Parathyroid adenoma (tissue), 2 donors: ENCODE data around the gene OR10C1.

Source experiments
- H2AFZ ChIP-seq: fragments of 300-600 bp; sonication (generic); one replicate; pipeline ENCODE4 v1.7.0; 2017; ENCODE audit warnings: antibody characterized with exemption, mild to moderate bottlenecking
- H3K27ac ChIP-seq: fragments of 300-600 bp; sonication (generic); one replicate; pipeline ENCODE4 v1.7.0; 2017
- H3K27me3 ChIP-seq: fragments of 300-600 bp; sonication (generic); one replicate; pipeline ENCODE4 v1.7.0; 2017; ENCODE audit warnings: low read length; ENCODE audit not compliant: control insufficient read depth, insufficient read depth
- H3K36me3 ChIP-seq: fragments of 300-600 bp; sonication (generic); one replicate; pipeline ENCODE4 v1.7.0; 2017; ENCODE audit warnings: low read length; ENCODE audit not compliant: control insufficient read depth, insufficient read depth
- H3K4me1 ChIP-seq: fragments of 300-600 bp; sonication (generic); one replicate; pipeline ENCODE4 v1.7.0; 2017; ENCODE audit warnings: control low read depth
- H3K4me2 ChIP-seq: fragments of 300-600 bp; sonication (generic); one replicate; pipeline ENCODE4 v1.7.0; 2017; ENCODE audit warnings: low read length
- H3K4me3 ChIP-seq: fragments of 300-600 bp; sonication (generic); one replicate; pipeline ENCODE4 v1.7.0; 2017; ENCODE audit warnings: low read depth, low read length
- H3K79me2 ChIP-seq: fragments of 300-600 bp; sonication (generic); one replicate; pipeline ENCODE4 v1.7.0; 2017; ENCODE audit warnings: control low read depth
- H3K9ac ChIP-seq: fragments of 300-600 bp; sonication (generic); one replicate; pipeline ENCODE4 v1.7.0; 2017; ENCODE audit warnings: mild to moderate bottlenecking
- H3K9me3 ChIP-seq: fragments of 300-600 bp; sonication (generic); one replicate; pipeline ENCODE4 v1.7.0; 2017; ENCODE audit warnings: low read length; ENCODE audit not compliant: control insufficient read depth
- CTCF ChIP-seq: fragments of 300-600 bp; sonication (generic); IDR thresholded peaks from one replicate; pipeline ENCODE4 v1.7.0; 2017; ENCODE audit warnings: antibody characterized with exemption, mild to moderate bottlenecking
- donor health status: primary hyperparathyroidism.

OR10C1 gene

DNA sequence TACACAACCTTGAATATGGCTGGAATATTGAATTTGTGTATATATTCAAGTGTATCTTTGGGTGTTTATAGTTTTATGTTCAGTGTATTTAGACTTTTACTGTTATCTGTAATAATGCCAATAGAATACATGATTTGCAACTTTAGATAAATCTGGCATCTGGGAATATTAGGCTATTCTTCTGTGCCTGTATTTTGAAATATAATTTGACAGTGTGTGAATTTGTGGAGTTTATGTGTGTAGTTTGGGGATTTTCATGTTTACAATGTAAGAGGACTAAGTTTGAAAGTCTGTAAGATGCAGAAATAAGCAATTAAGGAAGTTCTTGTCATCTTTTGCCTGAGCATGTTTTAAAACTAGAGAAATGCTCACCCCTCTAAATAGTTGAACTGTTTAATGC lies at the start of gene OR10C1:
TSS of gene OR10C1 (plus strand) at position 301 of the 400 bp plus-strand sequence. CDS start 710 bp downstream, outside the sequence.
- H2AFZ ChIP-seq, result no peak within 1 kb of the TSS
- H3K79me2 ChIP-seq, result no peaks in the 10 kb centered on the region
- H3K4me2 ChIP-seq, result no peak within 1 kb of the TSS
- no peaks in the 10 kb centered on the region for H3K27me3 ChIP-seq
- TF ChIP-seq CTCF, result no peak
- H3K27ac ChIP-seq, result no peak within 1 kb of the TSS
- no peak within 1 kb of the TSS for H3K4me3 ChIP-seq
- no peak within 1 kb of the TSS for H3K9ac ChIP-seq
- no peaks in the 10 kb centered on the region for H3K36me3 ChIP-seq
- H3K9me3 ChIP-seq, result no peaks in the 10 kb centered on the region
- no peaks in the 10 kb centered on the region for H3K4me1 ChIP-seq

GRCh38 chr6:29395331-29395730 lies 43.8 kb upstream of the OR10C1 start, which contains the start of gene OR12D2:
OR12D2 (plus strand) TSS chr6:29395631; CDS start chr6:29396700, 1,069 bp downstream.
- Histone ChIP-seq H3K27ac (no peak within 1 kb of the TSS), H2AFZ (no peak within 1 kb of the TSS), H3K36me3 (no peaks in the 10 kb centered on the region), H3K27me3 (no peaks in the 10 kb centered on the region), H3K79me2 (no peaks in the 10 kb centered on the region), H3K4me2 (no peak within 1 kb of the TSS), H3K4me1 (no peaks in the 10 kb centered on the region), H3K4me3 (no peak within 1 kb of the TSS), H3K9me3 (no peaks in the 10 kb centered on the region), H3K9ac (no peak within 1 kb of the TSS)
- TF ChIP-seq CTCF, result no peak

DNA sequence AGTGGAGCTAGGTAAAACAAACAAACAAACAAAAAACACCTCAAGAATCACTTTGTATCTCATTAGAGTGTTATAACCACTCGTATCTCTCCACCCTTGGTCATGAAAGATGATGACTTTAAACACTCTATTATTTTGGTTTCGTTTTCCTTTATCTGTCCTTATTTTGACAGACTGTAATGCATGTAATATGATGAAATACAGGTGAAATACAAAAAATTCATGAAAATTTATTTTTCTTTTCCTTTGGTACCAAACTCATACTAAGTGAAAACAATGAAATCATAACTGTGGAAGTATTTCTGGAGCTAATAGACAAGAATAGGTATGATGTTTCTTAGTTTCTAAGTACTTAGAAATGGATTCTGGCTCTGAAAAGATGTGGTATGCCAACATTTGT lies 39.6 kb upstream of the OR10C1 start:
- Histone ChIP-seq H3K9me3 (no peaks in the 10 kb centered on the region), H3K79me2 (no peaks in the 10 kb centered on the region), H3K4me3 (no peak overlapping the region), H2AFZ (no peak overlapping the region), H3K9ac (no peak overlapping the region), H3K27me3 (no peaks in the 10 kb centered on the region), H3K27ac (no peak overlapping the region), H3K4me1 (no peaks in the 10 kb centered on the region), H3K36me3 (no peaks in the 10 kb centered on the region), H3K4me2 (no peak overlapping the region)
- no peak for TF ChIP-seq CTCF

DNA sequence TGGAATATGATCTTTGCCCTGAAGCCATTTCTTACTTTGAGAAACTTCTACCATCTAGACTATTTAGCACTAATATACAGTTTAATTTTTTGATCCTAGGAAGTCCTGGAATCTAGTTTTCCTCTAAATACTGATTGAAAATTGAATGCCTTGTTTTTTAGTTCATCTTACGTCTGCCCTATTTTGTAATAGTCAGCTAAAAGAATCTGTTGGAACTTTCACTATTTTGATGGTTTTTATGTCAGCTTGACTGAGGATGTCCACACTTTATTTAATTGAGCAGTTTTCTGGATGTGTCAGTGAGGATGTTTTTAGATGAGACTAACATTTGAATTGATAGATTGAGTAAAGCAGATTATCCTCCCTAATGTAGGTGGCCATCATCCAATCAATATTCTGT lies 35.3 kb upstream of the OR10C1 start:
- no peak for TF ChIP-seq CTCF
- H3K27ac ChIP-seq, result no peak overlapping the region

DNA sequence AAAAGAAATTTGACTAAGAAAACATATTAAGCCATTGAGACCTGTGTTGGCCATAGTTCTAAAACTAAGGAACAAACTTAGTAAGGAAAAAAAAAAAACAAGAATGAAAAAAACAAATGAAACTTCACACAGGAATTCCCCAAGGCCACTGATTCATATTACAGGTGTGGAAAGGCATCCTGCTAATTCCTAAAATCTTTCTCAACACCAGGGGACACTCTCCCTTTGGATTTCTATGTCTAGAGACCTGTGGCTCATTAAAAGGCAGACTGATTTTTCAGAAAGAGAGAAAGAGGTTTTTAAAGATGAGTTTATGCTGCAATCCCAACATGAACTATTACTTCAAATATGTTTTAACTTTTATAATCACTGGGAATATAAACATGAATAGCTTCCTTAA lies 24.5 kb upstream of the OR10C1 start, which contains the start of gene OR12D1:
TSS of gene OR12D1 (plus strand) at position 341 of the 400 bp plus-strand sequence.
- Histone ChIP-seq H3K36me3 (no peaks in the 10 kb centered on the region), H3K4me1 (no peaks in the 10 kb centered on the region), H3K27ac (no peak within 1 kb of the TSS), H2AFZ (no peak within 1 kb of the TSS), H3K9me3 (no peaks in the 10 kb centered on the region), H3K4me2 (no peak within 1 kb of the TSS), H3K79me2 (no peaks in the 10 kb centered on the region), H3K9ac (no peak within 1 kb of the TSS), H3K27me3 (no peaks in the 10 kb centered on the region), H3K4me3 (no peak within 1 kb of the TSS)
- TF ChIP-seq CTCF, result no peak

More for the DNA sequence above, 35.3 kb upstream of the OR10C1 start:
- no peak overlapping the region for H2AFZ ChIP-seq
- H3K4me1 ChIP-seq, result no peaks in the 10 kb centered on the region
- H3K9ac ChIP-seq, result no peak overlapping the region
- H3K4me2 ChIP-seq, result no peak overlapping the region
- H3K9me3 ChIP-seq, result no peaks in the 10 kb centered on the region
- no peaks in the 10 kb centered on the region for H3K79me2 ChIP-seq
- H3K4me3 ChIP-seq, result no peak overlapping the region
- H3K36me3 ChIP-seq, result no peaks in the 10 kb centered on the region
- no peaks in the 10 kb centered on the region for H3K27me3 ChIP-seq
